Activated CD8-positive, alpha-beta memory T cell treated with anti-CD3 and anti-CD28 coated beads, Interleukin-2, amount 50 U/mL, for 24 hours (primary cell): Measurements from ENCODE around the gene UPK3A.
"Not testable (repeated sequence)": the region's sequence is repeated elsewhere in the genome, so short reads cannot be mapped to it uniquely, and the experiment has no call there.

Experiments used
- DNase-seq: peaks from one replicate; pipeline ENCODE4 v3.0.0-alpha.2; 2020; ENCODE audit errors: extremely low read depth

Gene UPK3A

GRCh38 chr22:45281010-45281409 is 3.7 kb upstream of the UPK3A start:
- no peak for DNase-seq

GRCh38 chr22:45285263-45286058 is 712 bp downstream of the UPK3A start:
- no peak for DNase-seq

- DNase-seq = no peak
Observed at GRCh38 chr22:45286854-45287551, 2.3 kb downstream of the UPK3A start.

- no peak for DNase-seq
Observed at GRCh38 chr22:45290410-45290936, 5.7 kb downstream of the UPK3A start.

- DNase-seq = no peak
Observed at GRCh38 chr22:45291061-45291930, 6.5 kb downstream of the UPK3A start.

GRCh38 chr22:45291931-45292290 is 7.2 kb downstream of the UPK3A start:
- no peak for DNase-seq

- no peak for DNase-seq
Observed at GRCh38 chr22:45292731-45293442, 8.1 kb downstream of the UPK3A start.

- DNase-seq = no peak
Observed at GRCh38 chr22:45294030-45294429, 9.3 kb downstream of the UPK3A start.

- DNase-seq = not testable (repeated sequence)
Observed at GRCh38 chr22:45295004-45295403, 10.3 kb downstream of the UPK3A start.

GRCh38 chr22:45295492-45295891 is 10.7 kb downstream of the UPK3A start:
- DNase-seq = no peak

- DNase-seq = no peak
Observed at GRCh38 chr22:45296628-45297297, 12.0 kb downstream of the UPK3A start.

GRCh38 chr22:45298934-45299505 is 14.3 kb downstream of the UPK3A start:
- DNase-seq = no peak

- DNase-seq = no peak
Observed at GRCh38 chr22:45302751-45303150, 18.0 kb downstream of the UPK3A start.

GRCh38 chr22:45303181-45303580 is 18.4 kb downstream of the UPK3A start:
- DNase-seq = no peak

GRCh38 chr22:45304971-45305370 is 20.2 kb downstream of the UPK3A start:
- no peak for DNase-seq

- no peak for DNase-seq
Observed at GRCh38 chr22:45305456-45306075, 20.8 kb downstream of the UPK3A start.

- no peak for DNase-seq
Observed at GRCh38 chr22:45306139-45306538, 21.4 kb downstream of the UPK3A start.

- DNase-seq = no peak
Observed at GRCh38 chr22:45308391-45308956, 23.7 kb downstream of the UPK3A start.

GRCh38 chr22:45308957-45309421 is 24.2 kb downstream of the UPK3A start:
- DNase-seq = no peak
